ENCODE data around the gene MRGPRG.

- no peak for TF ChIP-seq CTCF (conservative IDR thresholded peaks at IDR 0.05; ENCODE audit: low read depth, low read length)
- TF ChIP-seq USF2 (IDR thresholded peaks at IDR 0.05; ENCODE audit: low read depth, low read length), result no peak
- no peak for TF ChIP-seq POLR2A (IDR thresholded peaks at IDR 0.05; ENCODE audit: low read depth, low read length)
- TF ChIP-seq RAD21 (IDR thresholded peaks at IDR 0.05; ENCODE audit: low read length), result no peak
- no peak for TF ChIP-seq RFX5 (IDR thresholded peaks at IDR 0.05; ENCODE audit: low read depth, low read length)
Observed at GRCh38 chr11:3175194-3175593, 43.4 kb downstream of the MRGPRG start.

Measured in IMR-90 (cell line).